DND-41 (cell line): ENCODE measurements around the gene LUZP2.

ENCODE experiments used
- CTCF ChIP-seq: IDR thresholded peaks from 2 replicates; pipeline ENCODE4 v1.5.1; 2012; ENCODE audit warnings: borderline replicate concordance, low read length, moderate library complexity, mild to moderate bottlenecking; ENCODE audit not compliant: poor library complexity, severe bottlenecking; ENCODE audit errors: extremely low read depth
- EZH2 ChIP-seq: IDR thresholded peaks from 3 replicates; pipeline ENCODE4 v1.6.1; 2012; ENCODE audit warnings: borderline replicate concordance, low read depth, mild to moderate bottlenecking, moderate library complexity, low read length, inconsistent platforms; ENCODE audit not compliant: severe bottlenecking

DNA sequence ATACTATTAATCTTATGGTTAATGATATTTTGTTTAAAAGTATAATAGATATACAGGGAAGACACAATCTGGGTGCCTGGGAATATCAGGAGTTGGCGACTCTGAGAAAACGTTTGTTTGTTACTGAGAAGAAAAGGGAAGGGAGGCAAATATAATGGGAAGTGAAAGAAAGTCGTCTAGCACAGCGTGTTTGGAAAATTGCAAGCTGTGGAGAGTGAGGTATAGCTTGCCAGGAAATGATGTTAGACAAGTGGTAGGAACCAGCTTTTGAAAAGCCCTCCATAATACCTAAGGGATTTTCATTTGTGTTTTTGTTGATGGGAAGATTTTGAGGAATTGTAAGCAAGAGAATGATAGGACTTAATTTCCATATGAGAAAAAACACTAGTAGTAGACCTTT lies 322.2 kb downstream of the LUZP2 start:
- TF ChIP-seq CTCF (no peak), EZH2 (no peak)
